ENCODE results near the gene ZNF775. TPM values are rescaled to one million over a fixed set of nuclear protein-coding genes. Genes with fewer than 3 reads are reported as not detected.

ZNF775 gene
- total and polyA plus RNA-seq, 2 experiments from 2014 or later, result 34.3 to 40.1 TPM

DNA sequence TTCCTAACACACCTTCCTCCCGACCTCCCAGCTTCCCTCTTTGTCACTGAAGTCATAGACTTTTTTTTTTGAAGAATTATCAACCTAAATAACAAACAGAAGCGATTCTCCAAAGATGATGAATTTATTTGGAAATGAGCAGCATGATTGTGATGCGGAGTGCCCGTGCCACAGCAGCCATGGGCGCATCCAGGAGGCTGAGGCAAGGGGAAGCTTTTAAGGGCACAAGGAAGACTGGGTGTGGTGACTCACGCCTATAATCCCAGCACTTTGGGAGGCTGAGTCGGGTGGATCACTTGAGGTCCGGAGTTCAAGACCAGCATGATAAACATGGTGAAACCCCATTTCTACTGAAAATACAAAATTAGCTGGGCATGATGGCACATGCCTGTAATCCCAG, 55.1 kb downstream of the ZNF775 start:
- Histone ChIP-seq H3K9me3 (ENCODE audit: low read depth) (no peaks in the 10 kb centered on the region), H3K4me1 (ENCODE audit: low read depth) (no peaks in the 10 kb centered on the region), H3K36me3 (no peaks in the 10 kb centered on the region), H3K27me3 (no peaks in the 10 kb centered on the region), H3K27ac (no peak overlapping the region), H3K4me3 (no peak overlapping the region)
- TF ChIP-seq CTCF (IDR thresholded peaks at IDR 0.05; ENCODE audit: low read depth, low read length), result no peak
- DNase-seq (ENCODE audit: low read depth in 1 of 2, low spot score in 1 of 2), result no peak

DNA sequence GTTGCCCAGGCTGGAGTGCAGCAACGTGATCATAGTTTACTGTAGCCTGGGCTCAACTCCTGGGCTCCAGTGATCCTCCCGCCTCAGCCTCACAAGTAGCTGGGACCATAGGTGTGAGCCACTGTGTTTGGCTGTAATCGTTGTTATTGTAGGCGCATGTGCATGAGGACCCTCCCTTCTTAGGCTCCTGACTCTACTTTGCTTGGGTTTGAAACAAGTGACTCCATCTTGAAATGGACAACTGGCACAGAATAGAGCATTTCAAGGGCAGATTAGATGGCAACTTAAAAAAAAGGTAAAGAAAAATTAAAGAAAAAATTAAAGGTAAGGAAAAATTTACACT, 55.9 kb downstream of the ZNF775 start:
- no peaks in the 10 kb centered on the region for H3K9me3 ChIP-seq (ENCODE audit: low read depth)
- H3K27ac ChIP-seq, result no peak overlapping the region
- no peaks in the 10 kb centered on the region for H3K4me1 ChIP-seq (ENCODE audit: low read depth)
- H3K27me3 ChIP-seq, result no peaks in the 10 kb centered on the region
- no peak overlapping the region for H3K4me3 ChIP-seq
- H3K36me3 ChIP-seq, result no peaks in the 10 kb centered on the region
- TF ChIP-seq CTCF (IDR thresholded peaks at IDR 0.05; ENCODE audit: low read depth, low read length), result no peak
- DNase-seq (ENCODE audit: low read depth in 1 of 2, low spot score in 1 of 2), result no peak

- no peaks in the 10 kb centered on the region for H3K27me3 ChIP-seq
- DNase-seq (ENCODE audit: low read depth in 1 of 2, low spot score in 1 of 2), result no peak
- no peak for TF ChIP-seq CTCF (IDR thresholded peaks at IDR 0.05; ENCODE audit: low read depth, low read length)
- no peak overlapping the region for H3K27ac ChIP-seq
- H3K4me3 ChIP-seq, result no peak overlapping the region
- no peaks in the 10 kb centered on the region for H3K9me3 ChIP-seq (ENCODE audit: low read depth)
- H3K4me1 ChIP-seq (ENCODE audit: low read depth), result no peaks in the 10 kb centered on the region
- no peaks in the 10 kb centered on the region for H3K36me3 ChIP-seq
Measured at GRCh38 chr7:150435390-150436073, 56.4 kb downstream of the ZNF775 start.

GRCh38 chr7:150439967-150440366, 60.8 kb downstream of the ZNF775 start:
- no peaks in the 10 kb centered on the region for H3K27me3 ChIP-seq
- TF ChIP-seq CTCF (IDR thresholded peaks at IDR 0.05; ENCODE audit: low read depth, low read length), result no peak
- peak in 1 of 2 donors; percentile 46 for DNase-seq (ENCODE audit: low read depth in 1 of 2, low spot score in 1 of 2)
- H3K27ac ChIP-seq, result no peak overlapping the region
- no peak overlapping the region for H3K4me3 ChIP-seq
- no peaks in the 10 kb centered on the region for H3K9me3 ChIP-seq (ENCODE audit: low read depth)
- no peaks in the 10 kb centered on the region for H3K4me1 ChIP-seq (ENCODE audit: low read depth)
- no peaks in the 10 kb centered on the region for H3K36me3 ChIP-seq

DNA sequence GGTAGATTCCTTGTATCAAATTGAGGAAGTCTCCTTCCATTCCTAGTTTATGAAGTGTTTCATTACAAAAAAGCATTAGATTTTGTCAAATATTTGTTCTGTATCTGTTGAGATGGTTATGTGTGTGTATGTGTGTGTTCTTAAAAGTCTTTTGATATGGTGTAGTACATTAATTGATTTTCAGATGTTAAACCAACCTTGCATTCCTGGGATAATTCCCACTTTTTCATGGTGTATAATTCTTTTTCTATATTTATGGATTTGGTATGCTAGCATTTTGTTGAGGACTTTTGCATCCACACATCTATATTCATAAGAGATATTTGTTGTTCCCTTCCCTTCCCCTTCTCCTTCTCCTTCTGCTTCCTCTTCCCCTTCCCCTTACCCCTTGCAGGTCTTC, 62.4 kb downstream of the ZNF775 start:
- TF ChIP-seq CTCF (IDR thresholded peaks at IDR 0.05; ENCODE audit: low read depth, low read length), result no peak
- no peaks in the 10 kb centered on the region for H3K4me1 ChIP-seq (ENCODE audit: low read depth)
- H3K27me3 ChIP-seq, result no peaks in the 10 kb centered on the region
- H3K9me3 ChIP-seq (ENCODE audit: low read depth), result no peaks in the 10 kb centered on the region
- no peak overlapping the region for H3K4me3 ChIP-seq
- no peak for DNase-seq (ENCODE audit: low read depth in 1 of 2, low spot score in 1 of 2)
- H3K27ac ChIP-seq, result no peak overlapping the region
- H3K36me3 ChIP-seq, result no peaks in the 10 kb centered on the region

All from cardiac muscle cell (in vitro differentiated cells and primary cell).